ENCODE data around the gene TCAIM.
"Not testable (repeated sequence)": the region's sequence is repeated elsewhere in the genome, so short reads cannot be mapped to it uniquely, and the experiment has no call there.

Gene TCAIM

DNA sequence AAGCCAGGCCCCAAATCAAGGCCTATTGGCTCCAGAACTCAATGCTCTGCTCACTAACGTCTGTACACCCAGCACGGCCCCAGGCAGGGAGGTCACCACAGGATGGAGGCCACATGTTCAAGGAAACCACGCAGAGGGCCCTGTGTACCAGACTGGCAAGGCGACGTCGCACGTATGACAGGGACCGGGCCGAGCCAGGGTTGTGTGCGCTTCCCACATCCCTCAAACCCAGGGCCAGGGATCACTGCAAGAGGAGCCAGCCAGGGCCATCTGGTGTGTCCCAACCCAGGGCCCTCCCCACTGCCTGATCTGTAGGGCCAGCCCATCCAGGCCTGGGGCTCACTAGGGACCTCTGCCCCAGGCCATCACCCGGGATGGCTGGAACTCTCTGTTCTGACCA is 76.9 kb downstream of the TCAIM start:
- DNase-seq (ENCODE audit: low read depth, low spot score), result no peak

DNA sequence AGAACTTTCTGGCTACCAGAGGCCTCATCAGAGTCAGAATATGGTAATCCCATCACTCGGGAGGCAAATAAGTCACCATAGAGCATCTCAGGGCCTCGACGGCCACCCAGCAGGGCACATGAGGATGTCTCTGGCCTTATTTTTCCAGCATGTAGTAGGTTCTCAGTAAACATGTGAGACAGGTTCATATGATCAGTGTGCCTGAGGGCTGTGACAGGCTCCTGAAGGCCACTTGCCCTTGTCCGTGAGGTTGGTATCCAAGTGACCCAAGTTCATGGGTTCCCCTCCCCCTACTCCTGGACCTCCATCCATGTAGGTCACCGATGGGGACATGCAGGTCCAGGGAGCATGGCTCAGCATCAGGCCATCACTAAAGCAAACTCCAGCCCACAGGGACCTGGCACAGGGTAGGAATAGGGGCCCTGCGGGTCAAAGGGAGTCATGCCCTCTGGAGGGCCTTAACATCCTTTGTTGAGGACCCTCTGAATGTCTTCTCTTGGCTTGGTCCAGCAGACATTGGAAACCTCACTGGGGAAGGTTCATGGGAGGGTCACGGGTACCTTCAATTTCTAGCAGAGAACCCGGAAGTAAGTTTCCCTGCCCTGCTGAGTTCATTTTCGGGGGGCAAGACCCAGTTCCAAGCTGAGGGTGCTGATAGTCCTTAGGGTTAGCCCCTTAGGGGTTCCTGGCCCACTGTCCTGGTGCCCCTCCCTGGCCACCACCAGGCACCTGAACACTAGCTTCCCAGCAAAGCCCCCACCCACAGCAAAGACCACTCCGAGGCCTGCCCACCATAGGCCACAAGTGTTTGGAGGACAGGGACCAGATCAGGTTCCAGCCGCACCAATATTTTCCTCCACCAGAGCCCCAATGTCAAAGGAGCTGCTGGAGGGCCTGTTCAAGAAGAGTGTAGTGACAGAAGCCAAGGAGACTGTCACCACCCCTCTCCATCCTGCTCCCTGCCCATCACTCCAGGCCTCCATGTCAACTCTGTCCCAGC is 77.8 kb downstream of the TCAIM start:
- DNase-seq (ENCODE audit: low read depth, low spot score), result no peak

DNA sequence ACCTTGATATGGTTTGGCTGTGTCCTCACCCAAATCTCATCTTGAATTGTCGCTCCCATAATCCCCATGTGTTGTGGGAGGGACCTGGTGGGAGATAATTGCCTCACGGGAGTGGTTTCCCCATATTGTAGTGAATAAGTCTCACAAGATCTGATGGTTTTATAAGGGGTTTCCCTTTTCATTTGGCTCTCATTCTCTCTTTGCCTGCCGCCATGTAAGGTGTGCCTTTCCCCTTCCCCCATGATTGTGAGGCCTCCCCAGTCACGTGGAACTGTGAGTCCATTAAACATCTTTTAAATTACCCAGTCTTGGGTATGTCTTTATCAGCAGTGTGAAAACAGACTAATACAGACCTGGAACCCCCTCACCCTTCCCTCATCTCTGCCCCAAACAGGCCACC is 79.6 kb downstream of the TCAIM start:
- not testable (repeated sequence) for DNase-seq (ENCODE audit: low read depth, low spot score)

DNA sequence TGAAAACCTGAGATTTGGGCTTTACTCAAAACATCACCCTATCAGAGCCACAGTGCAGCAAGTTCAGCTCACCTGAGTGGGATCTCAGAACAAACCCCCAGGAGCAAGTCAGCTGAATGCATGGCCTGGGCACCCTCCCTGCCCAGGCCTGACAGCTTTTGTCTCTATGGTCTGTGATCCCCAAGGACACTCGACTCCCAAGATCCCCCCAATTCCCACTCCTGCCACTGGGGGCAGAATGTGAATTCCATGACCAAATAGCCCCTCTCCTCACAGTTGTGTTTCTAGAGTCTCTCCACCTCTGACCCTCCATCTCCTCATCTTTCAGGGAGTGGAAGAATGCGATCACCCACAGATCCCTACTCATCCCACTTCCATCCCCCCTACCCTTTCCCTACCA is 80.0 kb downstream of the TCAIM start:
- no peak for DNase-seq (ENCODE audit: low read depth, low spot score)

DNA sequence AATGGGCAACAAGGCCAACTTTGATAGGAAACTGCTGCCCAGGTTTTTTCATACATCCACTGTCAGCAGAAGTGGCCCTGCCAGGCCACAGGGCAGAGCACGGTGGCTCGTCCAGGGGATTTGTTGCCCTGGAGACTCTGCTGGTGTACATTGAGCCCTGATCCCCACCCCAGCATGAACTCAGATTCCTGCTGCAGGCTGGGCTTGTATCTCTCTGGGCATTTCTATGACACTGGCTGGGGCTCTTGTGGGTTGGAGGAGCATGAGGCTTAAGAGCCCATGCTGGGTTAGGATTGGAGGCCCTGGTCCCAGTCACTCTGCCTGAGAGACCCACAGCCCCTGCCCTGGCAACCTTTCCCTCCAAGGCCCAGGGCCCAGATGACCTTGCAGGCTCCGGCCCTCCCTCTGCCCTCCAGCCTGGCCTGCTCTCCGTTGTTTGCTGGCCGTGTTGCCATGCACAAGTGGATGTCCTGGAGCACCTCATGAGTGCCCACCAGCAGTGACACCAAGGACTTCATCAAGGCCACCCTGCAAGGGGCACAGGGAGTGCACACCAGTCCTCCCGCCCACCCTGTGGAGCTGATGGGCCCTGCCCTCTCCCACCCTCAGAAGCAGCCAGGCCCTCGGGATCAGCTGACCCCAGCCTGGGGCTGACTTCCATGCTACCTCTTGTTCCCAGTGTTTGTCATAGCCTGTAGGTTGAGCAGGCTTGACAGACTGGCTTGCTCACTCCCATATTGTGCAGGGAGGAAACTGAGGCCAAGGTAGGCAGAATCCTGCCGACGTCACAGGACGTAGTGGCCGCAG is 80.8 kb downstream of the TCAIM start:
- no peak for DNase-seq (ENCODE audit: low read depth, low spot score)

DNA sequence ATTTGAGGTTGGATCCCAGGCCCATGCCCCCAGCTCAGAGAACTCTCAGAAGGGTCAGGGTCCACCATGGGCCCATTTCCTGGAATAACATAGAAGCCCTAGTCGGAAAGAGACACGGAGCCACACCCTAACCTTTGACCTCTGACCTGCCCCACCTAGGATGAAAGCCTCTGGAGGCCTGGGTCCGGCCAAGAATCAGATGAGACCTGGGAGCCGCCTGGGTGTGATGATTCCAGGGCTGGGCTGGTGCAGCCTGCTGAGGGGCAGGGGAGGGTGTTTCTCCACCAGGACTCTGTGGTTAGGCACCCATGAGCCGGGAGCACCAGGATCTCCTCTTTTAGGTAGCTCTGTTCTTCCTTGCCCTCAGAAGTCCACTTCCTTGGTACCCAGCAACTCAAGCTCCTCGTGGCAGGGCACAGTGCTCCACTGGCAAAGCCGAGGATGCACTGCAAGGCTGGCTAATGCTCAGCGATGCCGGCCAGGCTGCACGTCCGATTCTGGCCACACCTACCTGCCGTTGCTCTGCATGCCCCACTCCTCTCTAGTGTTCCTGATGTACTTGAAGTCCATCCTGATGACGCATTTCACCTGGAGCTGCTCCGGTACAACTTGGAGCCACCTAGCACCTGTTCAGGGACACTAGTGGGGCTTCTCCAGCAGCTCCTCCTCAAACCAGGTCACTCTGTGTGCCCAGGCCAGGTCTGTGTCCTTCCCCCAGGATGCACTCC is 81.5 kb downstream of the TCAIM start:
- no peak for DNase-seq (ENCODE audit: low read depth, low spot score)

DNA sequence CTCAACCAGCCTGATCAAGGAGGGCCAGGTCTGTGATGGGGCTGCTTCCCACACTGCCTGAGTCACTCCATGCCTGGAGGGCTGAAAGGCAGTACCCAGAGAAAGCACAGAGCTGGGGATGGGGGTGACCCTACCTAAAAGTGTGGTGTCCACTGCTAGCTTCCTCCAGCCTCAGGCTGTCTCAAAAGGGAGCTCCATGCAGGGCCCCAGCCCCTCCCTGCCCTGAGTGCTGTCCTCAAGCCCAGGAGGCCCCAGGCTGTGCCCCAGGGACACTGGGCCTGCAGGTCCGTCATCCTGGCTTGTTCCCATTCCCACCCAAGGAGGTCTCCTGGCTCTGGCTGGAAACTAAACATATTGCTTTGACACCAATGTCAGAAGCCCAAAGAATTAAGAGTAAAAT is 82.1 kb downstream of the TCAIM start:
- no peak for DNase-seq (ENCODE audit: low read depth, low spot score)

DNA sequence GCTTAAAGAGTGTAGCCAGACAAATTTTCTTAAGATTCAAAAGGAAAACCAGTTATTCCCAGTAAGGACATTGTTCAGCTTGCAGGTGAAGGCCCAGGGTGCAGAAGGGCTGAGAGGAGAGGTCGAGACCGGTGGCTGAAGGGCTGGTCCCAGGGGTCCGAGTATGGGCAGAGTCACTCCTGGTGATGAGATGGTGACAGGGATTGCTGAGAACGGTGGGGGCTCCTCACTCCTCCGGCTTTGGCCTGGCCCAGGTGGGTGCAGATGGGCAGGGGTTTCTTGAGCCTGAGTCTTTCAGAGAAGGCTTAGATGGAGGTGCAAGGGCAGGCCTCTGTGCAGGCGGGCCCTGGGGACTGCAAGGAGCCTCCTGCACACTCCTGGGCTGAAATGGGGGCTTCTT is 82.7 kb downstream of the TCAIM start:
- DNase-seq (ENCODE audit: low read depth, low spot score), result no peak

DNA sequence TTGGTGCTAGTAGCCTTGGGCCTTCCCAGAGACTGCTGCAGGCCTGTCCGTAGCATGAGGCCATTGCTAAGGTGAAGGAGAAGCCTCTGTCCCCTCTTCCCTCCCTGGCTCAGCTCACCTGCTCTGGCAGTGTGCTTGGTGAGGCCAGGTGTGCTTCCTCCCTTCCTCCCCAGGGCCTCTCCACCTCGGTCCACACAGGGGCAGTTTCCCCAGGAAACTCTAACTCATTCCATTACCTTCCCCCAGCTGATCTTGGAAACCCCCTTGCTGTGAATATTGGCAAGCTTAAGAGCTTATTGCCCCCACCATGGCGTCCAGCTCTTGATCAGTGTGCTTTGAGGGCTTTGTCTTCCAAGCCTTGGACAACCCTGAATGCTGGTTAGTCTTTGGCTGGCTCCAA is 86.2 kb downstream of the TCAIM start:
- DNase-seq (ENCODE audit: low read depth, low spot score), result no peak

DNA sequence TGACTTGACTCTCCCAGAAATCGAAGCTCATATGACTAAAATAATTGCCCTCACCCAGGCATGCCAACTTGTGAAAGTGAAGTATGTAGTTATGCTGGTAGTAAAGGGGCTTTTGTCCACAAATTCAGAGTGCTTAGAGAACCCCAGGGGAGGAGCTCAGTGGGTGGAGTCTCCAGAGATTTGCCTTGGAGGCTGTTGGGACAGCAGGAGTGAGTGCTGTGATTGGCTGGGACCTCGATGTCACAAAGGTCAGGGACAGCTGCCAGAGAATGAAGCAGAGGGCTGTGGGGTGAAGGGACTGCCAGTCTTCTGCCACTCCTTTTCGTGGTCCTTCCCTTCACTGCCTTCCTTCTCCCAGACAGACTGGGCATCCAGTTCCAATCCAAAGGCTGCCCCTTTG is 89.1 kb downstream of the TCAIM start:
- no peak for DNase-seq (ENCODE audit: low read depth, low spot score)

DNA sequence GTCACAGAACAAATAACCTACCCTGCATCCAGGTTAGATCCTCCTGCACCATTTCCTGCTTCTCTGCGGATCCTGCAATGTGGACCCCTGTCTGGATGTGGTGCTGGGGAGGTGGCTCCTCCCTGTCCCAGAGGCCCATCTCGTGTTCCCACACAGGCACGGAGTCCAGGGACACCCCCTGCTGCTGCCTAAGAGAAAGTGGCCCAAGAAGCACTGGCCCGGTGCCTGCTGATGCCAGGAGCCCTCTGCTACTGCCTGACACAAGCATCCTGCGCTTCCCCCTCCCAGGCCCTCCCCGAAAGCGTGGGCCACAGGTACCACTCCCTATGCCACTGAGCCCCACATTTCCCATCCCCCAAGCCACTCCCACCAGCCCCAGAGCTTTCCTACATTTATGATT is 90.3 kb downstream of the TCAIM start:
- no peak for DNase-seq (ENCODE audit: low read depth, low spot score)

DNA sequence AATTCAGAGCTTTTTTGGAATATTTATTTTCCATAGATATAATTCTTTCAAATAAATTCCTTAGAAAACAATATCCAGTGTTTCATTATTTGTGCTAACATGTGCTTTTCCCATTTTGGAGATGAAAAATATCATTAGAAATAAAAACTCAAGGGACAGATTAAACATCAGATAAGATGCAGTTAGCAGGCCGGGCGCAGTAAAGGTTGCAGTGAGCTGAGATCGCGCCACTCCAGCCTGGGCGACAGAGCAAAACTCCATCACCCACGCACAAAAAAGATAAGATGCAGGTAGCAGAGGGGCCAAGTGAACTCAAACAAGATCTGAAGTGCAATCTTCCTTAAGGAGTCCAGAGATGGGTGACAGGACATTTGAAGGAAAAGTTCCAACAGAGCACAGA is 90.9 kb downstream of the TCAIM start:
- DNase-seq (ENCODE audit: low read depth, low spot score), result no peak

DNA sequence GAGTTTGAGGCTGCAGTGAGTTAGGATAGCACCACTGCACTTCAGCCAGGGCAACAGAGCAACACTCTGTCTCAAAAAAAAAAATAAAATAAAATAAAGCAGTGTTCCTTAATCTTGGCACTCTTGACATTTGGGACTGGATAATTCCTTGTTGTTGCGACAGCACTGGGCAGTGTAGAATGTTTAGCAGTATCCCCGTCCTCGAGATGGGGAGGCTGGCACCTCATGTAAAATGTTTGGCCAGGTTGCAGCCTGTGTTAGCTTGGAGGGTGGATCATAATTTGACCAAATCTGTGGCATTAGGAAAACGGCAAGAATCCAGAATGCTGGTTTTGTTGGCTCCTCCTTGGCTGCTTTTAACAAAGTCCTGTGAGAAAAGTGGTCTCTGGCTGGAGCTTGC is 91.9 kb downstream of the TCAIM start:
- no peak for DNase-seq (ENCODE audit: low read depth, low spot score)

DNA sequence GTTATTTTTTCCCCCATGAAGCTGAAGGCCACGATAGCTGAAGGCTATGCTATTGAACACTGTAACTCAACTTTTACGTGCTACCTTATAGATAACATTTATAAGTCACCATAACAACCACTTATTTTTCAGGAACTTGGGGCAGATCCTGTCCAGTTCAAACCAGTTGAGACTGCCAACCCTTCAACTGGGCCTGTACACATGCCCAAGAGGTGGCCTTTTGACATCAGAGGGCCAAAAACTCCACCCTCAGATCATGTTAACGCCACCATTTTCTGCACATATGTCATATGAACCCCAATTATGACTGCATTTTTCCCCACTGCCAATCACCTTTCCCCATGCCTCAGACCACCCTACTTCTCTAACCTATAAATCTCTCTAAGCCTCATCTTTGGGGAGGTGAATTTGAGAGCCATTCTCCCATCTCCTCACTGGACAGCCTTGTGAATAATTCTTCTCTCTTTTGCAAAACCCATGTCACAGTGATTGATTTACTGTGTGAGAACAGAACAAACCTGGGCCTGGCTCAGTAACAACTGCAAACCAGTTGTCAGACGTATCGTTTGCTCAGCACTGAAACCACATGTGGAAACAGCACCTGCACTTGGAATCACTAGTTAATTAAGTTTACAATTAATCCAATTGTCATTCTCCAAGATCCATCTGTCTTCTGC is 96.4 kb downstream of the TCAIM start:
- DNase-seq (ENCODE audit: low read depth, low spot score), result no peak

DNA sequence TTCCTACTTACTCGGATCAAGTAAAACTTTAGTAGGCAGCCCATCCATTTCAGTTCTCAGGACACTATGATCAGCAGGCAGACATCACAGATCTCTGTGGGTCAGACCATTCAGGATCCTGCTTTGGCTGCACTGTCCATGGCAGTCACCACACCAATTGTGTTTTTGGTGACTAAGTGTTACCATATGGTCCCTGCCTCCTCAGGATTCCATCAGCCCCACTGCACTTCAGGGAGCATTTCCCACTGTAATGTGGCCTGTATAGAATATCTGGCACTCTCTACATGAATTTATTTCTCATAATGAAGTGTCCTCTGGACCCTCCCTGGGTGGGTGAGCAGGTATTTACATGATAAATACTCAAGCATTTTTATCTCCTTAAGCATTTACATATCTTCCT is 97.6 kb downstream of the TCAIM start:
- DNase-seq (ENCODE audit: low read depth, low spot score), result no peak

DNA sequence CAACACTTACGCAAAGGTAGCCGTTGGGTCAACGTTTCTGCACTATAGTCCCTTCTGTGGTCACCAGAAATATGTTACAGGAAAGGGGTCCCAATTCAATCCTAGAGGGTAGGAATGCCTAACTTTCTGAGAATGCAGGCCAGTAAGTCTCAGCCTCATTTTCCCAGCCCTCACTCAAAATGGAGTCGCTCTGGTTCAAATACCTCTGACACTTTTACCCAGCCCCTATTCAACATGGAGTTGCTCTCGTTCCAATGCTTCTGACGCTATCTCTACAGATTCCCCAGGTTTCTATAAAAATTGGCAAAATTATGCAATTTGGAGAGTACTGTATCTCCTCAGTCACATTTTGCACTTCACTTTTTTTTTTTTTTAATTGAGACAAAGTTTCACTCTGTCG is 99.2 kb downstream of the TCAIM start:
- no peak for DNase-seq (ENCODE audit: low read depth, low spot score)

DNA sequence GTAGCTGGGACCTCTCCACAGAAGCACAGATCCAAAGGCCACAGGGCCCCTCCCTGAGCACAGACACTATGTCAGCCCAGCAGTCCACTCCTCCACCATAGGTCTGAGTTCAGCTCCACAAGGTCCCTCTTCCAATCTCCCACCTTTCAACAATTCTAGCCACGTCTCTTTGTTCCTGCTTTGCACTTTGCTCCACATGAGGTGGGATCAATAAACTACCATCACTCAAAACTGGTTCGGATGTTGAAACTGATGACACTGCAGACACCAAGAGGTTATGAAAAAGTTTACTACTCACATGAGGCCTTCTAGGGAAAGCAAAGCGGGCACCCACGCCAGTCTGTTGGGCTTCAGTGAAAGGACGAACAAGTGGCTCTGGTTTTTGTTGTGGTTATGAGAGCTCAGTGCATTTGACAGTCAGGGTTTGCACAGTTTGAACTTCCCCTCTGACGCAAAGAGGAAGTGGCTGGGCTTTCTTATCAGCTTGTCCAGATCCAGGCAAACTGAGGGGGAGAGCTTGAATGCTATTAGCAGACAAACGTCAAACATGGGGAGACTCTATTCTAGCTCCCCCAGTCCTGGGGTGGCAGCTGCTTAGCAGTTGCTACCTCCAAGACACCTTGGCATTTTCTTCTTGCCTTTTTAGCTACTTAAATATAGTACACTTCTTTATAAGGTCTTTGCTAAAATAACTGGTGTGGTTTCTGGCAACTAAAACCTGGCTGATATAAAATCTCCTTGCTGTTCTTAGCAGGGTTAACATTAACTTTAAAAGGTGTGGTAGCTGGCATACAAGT is 101.1 kb downstream of the TCAIM start:
- DNase-seq (ENCODE audit: low read depth, low spot score), result no peak

DNA sequence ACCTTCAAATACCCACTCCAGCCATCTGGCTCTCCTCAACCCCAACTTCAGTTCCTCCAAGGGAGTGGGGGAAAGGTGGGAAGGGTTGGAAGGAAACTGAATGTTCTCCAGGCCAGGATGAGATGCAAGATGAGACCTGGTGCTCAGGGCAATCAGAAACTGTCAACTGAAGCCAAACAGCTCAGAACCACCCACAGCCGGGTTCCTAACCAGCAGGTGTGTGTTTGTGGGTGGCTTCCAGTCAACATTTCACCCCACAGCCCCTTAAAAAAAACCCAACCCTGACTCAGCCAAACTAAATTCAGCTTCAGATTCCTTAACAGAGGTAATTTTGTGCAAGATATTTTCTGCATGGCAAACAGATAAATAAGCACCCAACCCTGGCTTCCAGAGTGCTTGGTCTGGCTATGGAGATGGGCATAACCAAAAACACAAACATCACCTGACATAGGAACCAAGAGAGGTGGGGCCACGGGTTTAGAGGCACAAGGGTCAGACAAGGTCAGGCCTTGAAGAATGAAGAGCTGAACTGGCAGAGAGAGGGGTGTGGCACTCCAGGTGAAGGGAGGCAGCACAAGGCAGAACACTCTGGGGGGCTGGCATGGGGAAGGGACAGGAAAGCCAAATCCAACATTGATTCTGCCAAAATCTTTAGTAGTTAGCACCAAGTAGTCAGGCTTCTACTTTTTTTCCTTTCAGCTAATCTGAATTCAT is 104.2 kb downstream of the TCAIM start:
- no peak for DNase-seq (ENCODE audit: low read depth, low spot score)

DNA sequence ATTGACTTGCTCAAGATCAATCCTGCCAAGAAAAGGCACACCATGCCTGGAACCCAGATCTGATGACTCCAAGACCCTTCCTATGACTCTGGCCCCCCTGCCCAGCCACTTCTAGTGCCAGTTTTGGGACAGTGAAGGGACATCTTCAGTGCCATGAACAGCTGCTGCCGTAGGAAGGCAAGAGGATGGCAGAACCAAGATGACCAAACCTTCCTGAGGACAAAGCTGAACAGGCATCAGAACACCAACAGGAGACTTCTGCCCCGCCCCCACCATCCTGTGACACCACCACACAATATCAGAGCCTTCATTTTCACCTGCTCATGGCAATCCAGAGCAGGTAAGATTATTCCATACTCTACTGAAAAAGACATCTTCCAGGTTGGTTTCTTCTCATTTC is 105.9 kb downstream of the TCAIM start:
- DNase-seq (ENCODE audit: low read depth, low spot score), result no peak
